ENCODE results near the gene SH2D3C. TPM values are rescaled to one million over a fixed set of nuclear protein-coding genes. Genes with fewer than 3 reads are reported as not detected.
"Not testable (repeated sequence)": the region's sequence is repeated elsewhere in the genome, so short reads cannot be mapped to it uniquely, and the experiment has no call there.

SH2D3C gene
- total RNA-seq, 1 donor from 2014 or later, result not detected

GRCh38 chr9:127761061-127761460, 17.4 kb downstream of the SH2D3C start:
- no peak for DNase-seq (ENCODE audit: low read depth)
- TF ChIP-seq CTCF (IDR thresholded peaks at IDR 0.05; ENCODE audit: insufficient read depth, low read length, severe bottlenecking), result no peak
- no peak overlapping the region for H3K4me3 ChIP-seq (ENCODE audit: low read depth, low read length)
- no peaks in the 10 kb centered on the region for H3K36me3 ChIP-seq (ENCODE audit: control insufficient read depth, insufficient read depth, low read length)
- FAIRE-seq, result no peak
- peaks cover 2% of the 10 kb centered on the region for H3K27me3 ChIP-seq (ENCODE audit: control insufficient read depth, insufficient read depth, low read length)

GRCh38 chr9:127758843-127759242, 19.6 kb downstream of the SH2D3C start:
- H3K36me3 ChIP-seq (ENCODE audit: control insufficient read depth, insufficient read depth, low read length), result no peaks in the 10 kb centered on the region
- peaks cover 15% of the 10 kb centered on the region for H3K27me3 ChIP-seq (ENCODE audit: control insufficient read depth, insufficient read depth, low read length)
- no peak for DNase-seq (ENCODE audit: low read depth)
- TF ChIP-seq CTCF (IDR thresholded peaks at IDR 0.05; ENCODE audit: insufficient read depth, low read length, severe bottlenecking), result no peak
- FAIRE-seq, result no peak
- H3K4me3 ChIP-seq (ENCODE audit: low read depth, low read length), result no peak overlapping the region

GRCh38 chr9:127756776-127757175, 21.7 kb downstream of the SH2D3C start:
- H3K4me3 ChIP-seq (ENCODE audit: low read depth, low read length); H3K36me3 ChIP-seq (ENCODE audit: control insufficient read depth, insufficient read depth, low read length); FAIRE-seq; DNase-seq (ENCODE audit: low read depth): not testable (repeated sequence)
- H3K27me3 ChIP-seq (ENCODE audit: control insufficient read depth, insufficient read depth, low read length), result peaks cover 25% of the 10 kb centered on the region

GRCh38 chr9:127756233-127756632, 22.2 kb downstream of the SH2D3C start:
- H3K36me3 ChIP-seq (ENCODE audit: control insufficient read depth, insufficient read depth, low read length), result no peaks in the 10 kb centered on the region
- peaks cover 25% of the 10 kb centered on the region for H3K27me3 ChIP-seq (ENCODE audit: control insufficient read depth, insufficient read depth, low read length)
- H3K4me3 ChIP-seq (ENCODE audit: low read depth, low read length), result no peak overlapping the region
- no peak for TF ChIP-seq CTCF (IDR thresholded peaks at IDR 0.05; ENCODE audit: insufficient read depth, low read length, severe bottlenecking)
- no peak for DNase-seq (ENCODE audit: low read depth)
- FAIRE-seq, result no peak

GRCh38 chr9:127755061-127756060, 23.1 kb downstream of the SH2D3C start:
- H3K27me3 ChIP-seq (ENCODE audit: control insufficient read depth, insufficient read depth, low read length), result peaks cover 25% of the 10 kb centered on the region

More at GRCh38 chr9:127755061-127756060, 23.1 kb downstream of the SH2D3C start:
- Histone ChIP-seq H3K36me3 (ENCODE audit: control insufficient read depth, insufficient read depth, low read length) (no peaks in the 10 kb centered on the region), H3K4me3 (ENCODE audit: low read depth, low read length) (no peak overlapping the region)
- DNase-seq (ENCODE audit: low read depth), result no peak
- no peak for TF ChIP-seq CTCF (IDR thresholded peaks at IDR 0.05; ENCODE audit: insufficient read depth, low read length, severe bottlenecking)
- no peak for FAIRE-seq
